NT2/D1 (cell line): ENCODE results near the gene KIF1B.

ENCODE experiments used
- YY1 ChIP-seq: IDR thresholded peaks from 2 replicates; pipeline ENCODE4 v1.6.1; 2011; ENCODE audit not compliant: insufficient read length, insufficient read depth
- ZNF274 ChIP-seq: IDR thresholded peaks from 2 replicates; pipeline ENCODE4 v1.6.1; 2011; ENCODE audit warnings: mild to moderate bottlenecking, low read depth, low read length

- TF ChIP-seq ZNF274 = no peak
- no peak for TF ChIP-seq YY1
Observed at GRCh38 chr1:10200620-10201019, 9.8 kb upstream of the KIF1B start.
